ENCODE measurements around the gene VPS37B. TPM values are rescaled to one million over a fixed set of nuclear protein-coding genes. Genes with fewer than 3 reads are reported as not detected.

The VPS37B gene
- total RNA-seq, 1 donor from 2014 or later, result 83.9 TPM

GRCh38 chr12:122902854-122903692, 7.1 kb upstream of the VPS37B start:
- DNase-seq (ENCODE audit: low read depth), result no peak
- Histone ChIP-seq H3K4me3 (ENCODE audit: low read depth, low read length) (no peak overlapping the region), H3K27me3 (ENCODE audit: control insufficient read depth, insufficient read depth, low read length) (no peaks in the 10 kb centered on the region), H3K36me3 (ENCODE audit: control insufficient read depth, insufficient read depth, low read length) (no peaks in the 10 kb centered on the region)
- TF ChIP-seq CTCF (IDR thresholded peaks at IDR 0.05; ENCODE audit: insufficient read depth, low read length, poor library complexity, severe bottlenecking), result no peak

GRCh38 chr12:122899887-122900286, 4.0 kb upstream of the VPS37B start:
- DNase-seq (ENCODE audit: low read depth), result no peak
- Histone ChIP-seq H3K36me3 (ENCODE audit: control insufficient read depth, insufficient read depth, low read length) (no peaks in the 10 kb centered on the region), H3K27me3 (ENCODE audit: control insufficient read depth, insufficient read depth, low read length) (no peaks in the 10 kb centered on the region), H3K4me3 (ENCODE audit: low read depth, low read length) (no peak overlapping the region)
- no peak for TF ChIP-seq CTCF (IDR thresholded peaks at IDR 0.05; ENCODE audit: insufficient read depth, low read length, poor library complexity, severe bottlenecking)

GRCh38 chr12:122896662-122897061, 738 bp upstream of the VPS37B start:
- H3K4me3 ChIP-seq (ENCODE audit: low read depth, low read length), result no peak overlapping the region
- no peaks in the 10 kb centered on the region for H3K27me3 ChIP-seq (ENCODE audit: control insufficient read depth, insufficient read depth, low read length)
- no peak for DNase-seq (ENCODE audit: low read depth)
- no peaks in the 10 kb centered on the region for H3K36me3 ChIP-seq (ENCODE audit: control insufficient read depth, insufficient read depth, low read length)
- no peak for TF ChIP-seq CTCF (IDR thresholded peaks at IDR 0.05; ENCODE audit: insufficient read depth, low read length, poor library complexity, severe bottlenecking)

- H3K4me3 ChIP-seq (ENCODE audit: low read depth, low read length), result peak overlapping the region; percentile 97
- no peak for DNase-seq (ENCODE audit: low read depth)
- H3K36me3 ChIP-seq (ENCODE audit: control insufficient read depth, insufficient read depth, low read length), result no peaks in the 10 kb centered on the region
- no peak for TF ChIP-seq CTCF (IDR thresholded peaks at IDR 0.05; ENCODE audit: insufficient read depth, low read length, poor library complexity, severe bottlenecking)
- no peaks in the 10 kb centered on the region for H3K27me3 ChIP-seq (ENCODE audit: control insufficient read depth, insufficient read depth, low read length)
These were observed 612 bp downstream of the VPS37B start for GRCh38 chr12:122895320-122895703.

- Histone ChIP-seq H3K27me3 (ENCODE audit: control insufficient read depth, insufficient read depth, low read length) (no peaks in the 10 kb centered on the region), H3K4me3 (ENCODE audit: low read depth, low read length) (peak overlapping the region; percentile 97), H3K36me3 (ENCODE audit: control insufficient read depth, insufficient read depth, low read length) (no peaks in the 10 kb centered on the region)
- no peak for DNase-seq (ENCODE audit: low read depth)
- no peak for TF ChIP-seq CTCF (IDR thresholded peaks at IDR 0.05; ENCODE audit: insufficient read depth, low read length, poor library complexity, severe bottlenecking)
These were observed 1.5 kb downstream of the VPS37B start for GRCh38 chr12:122894193-122895121.

Measured in kidney epithelial cell (primary cell).